ENCODE measurements around the gene GCLC.

Gene GCLC

GRCh38 chr6:53530780-53531386 lies 14.0 kb downstream of the GCLC start (continued):
- TF ChIP-seq ZEB2 (tag by site-specific recombination; IDR thresholded peaks at IDR 0.05) (no peak), ZNF174 (tag by site-specific recombination; IDR thresholded peaks at IDR 0.05) (no peak), ZNF18 (tag by site-specific recombination; IDR thresholded peaks at IDR 0.05) (no peak)

GRCh38 chr6:53530346-53530745 lies 14.6 kb downstream of the GCLC start:
- TF ChIP-seq ZNF18 (tag by site-specific recombination; IDR thresholded peaks at IDR 0.05) (no peak), SALL2 (tag by site-specific recombination; IDR thresholded peaks at IDR 0.05; ENCODE audit: borderline replicate concordance) (no peak), ZNF654 (tag by site-specific recombination; IDR thresholded peaks at IDR 0.05; ENCODE audit: low read depth) (no peak), ZNF175 (tag by site-specific recombination; IDR thresholded peaks at IDR 0.05) (no peak), PRDM1 (tag by site-specific recombination; IDR thresholded peaks at IDR 0.05) (peak; percentile 51; the same call in 1 of the 2 replicates), WT1 (tag by site-specific recombination; IDR thresholded peaks at IDR 0.05) (no peak), ZNF292 (tag by site-specific recombination; IDR thresholded peaks at IDR 0.05; ENCODE audit: borderline replicate concordance, low read depth) (no peak), ZNF544 (tag by site-specific recombination; IDR thresholded peaks at IDR 0.05) (no peak), ZNF138 (tag by site-specific recombination; IDR thresholded peaks at IDR 0.05; ENCODE audit: borderline replicate concordance) (no peak), ZXDB (tag by site-specific recombination; IDR thresholded peaks at IDR 0.05) (no peak), KLF8 (tag by site-specific recombination; IDR thresholded peaks at IDR 0.05) (no peak), KLF10 (tag by site-specific recombination; IDR thresholded peaks at IDR 0.05) (peak; percentile 67), MEIS1 (CRISPR knock-in tag; IDR thresholded peaks at IDR 0.05; ENCODE audit: borderline replicate concordance) (no peak), ZNF248 (tag by site-specific recombination; IDR thresholded peaks at IDR 0.05) (no peak), TSHZ1 (tag by site-specific recombination; IDR thresholded peaks at IDR 0.05; ENCODE audit: borderline replicate concordance) (no peak), ZNF362 (tag by site-specific recombination; IDR thresholded peaks at IDR 0.05) (no peak), ZNF311 (tag by site-specific recombination; IDR thresholded peaks at IDR 0.05; ENCODE audit: borderline replicate concordance) (no peak), ZNF324 (tag by site-specific recombination; IDR thresholded peaks at IDR 0.05) (no peak), ZBTB17 (tag by site-specific recombination; IDR thresholded peaks at IDR 0.05) (peak; percentile 62; the same call in 1 of the 2 replicates), ZNF530 (tag by site-specific recombination; IDR thresholded peaks at IDR 0.05; ENCODE audit: low read depth) (no peak), SCRT2 (tag by site-specific recombination; IDR thresholded peaks at IDR 0.05) (no peak), ZNF221 (tag by site-specific recombination; IDR thresholded peaks at IDR 0.05; ENCODE audit: borderline replicate concordance) (no peak), ZNF473 (tag by site-specific recombination; IDR thresholded peaks at IDR 0.05) (no peak), ZNF792 (tag by site-specific recombination; IDR thresholded peaks at IDR 0.05) (no peak), ZNF366 (tag by site-specific recombination; conservative IDR thresholded peaks at IDR 0.05) (peak; percentile 31; the same call in 1 of the 2 replicates), ZNF677 (tag by site-specific recombination; IDR thresholded peaks at IDR 0.05) (no peak), RBAK (tag by site-specific recombination; IDR thresholded peaks at IDR 0.05) (no peak), GLIS2 (tag by site-specific recombination; IDR thresholded peaks at IDR 0.05) (no peak)
- Histone ChIP-seq H3K36me3 (ENCODE audit: control insufficient read depth in 2 of 2, insufficient read depth in 1 of 2, low read length in 2 of 2) (no peaks in the 10 kb centered on the region; a peak in 1 of 3 replicates), H3K4me3 (ENCODE audit: low read depth, low read length) (no peak overlapping the region), H3K27ac (ENCODE audit: extremely low read depth, low read depth, low read length) (no peak overlapping the region), H3K4me1 (ENCODE audit: control insufficient read depth, insufficient read depth, low read length) (peaks cover 43% of the 10 kb centered on the region), H3K9me3 (ENCODE audit: control insufficient read depth, insufficient read depth, low read depth, low read length) (no peaks in the 10 kb centered on the region)
- ChIA-PET CTCF (interaction anchor here (0.6 to 3.1 kb wide), 12 partner anchors 9 to 267 kb away, joined by 3 to 19 read pairs (median 5); partner anchors contain the start of gene GCLC), POLR2A (interaction anchor here (0.8 to 1.2 kb wide), 3 partner anchors 14 to 91 kb away, joined by 3 to 6 read pairs (median 3); partner anchors contain the start of gene GCLC)
